GM19468 (cell line): ENCODE measurements around the gene SNAP47.
"Not testable (repeated sequence)": the region's sequence is repeated elsewhere in the genome, so short reads cannot be mapped to it uniquely, and the experiment has no call there.

ENCODE experiments used
- ATAC-seq: cut with Tn5 transposase; IDR thresholded peaks from one replicate; pipeline ENCODE4 v1.9.1; 2021; ENCODE audit warnings: mild to moderate bottlenecking, moderate library complexity, moderate number of reproducible peaks; ENCODE audit not compliant: unreplicated experiment; ENCODE audit errors: extremely low read depth

SNAP47 gene, protein sequence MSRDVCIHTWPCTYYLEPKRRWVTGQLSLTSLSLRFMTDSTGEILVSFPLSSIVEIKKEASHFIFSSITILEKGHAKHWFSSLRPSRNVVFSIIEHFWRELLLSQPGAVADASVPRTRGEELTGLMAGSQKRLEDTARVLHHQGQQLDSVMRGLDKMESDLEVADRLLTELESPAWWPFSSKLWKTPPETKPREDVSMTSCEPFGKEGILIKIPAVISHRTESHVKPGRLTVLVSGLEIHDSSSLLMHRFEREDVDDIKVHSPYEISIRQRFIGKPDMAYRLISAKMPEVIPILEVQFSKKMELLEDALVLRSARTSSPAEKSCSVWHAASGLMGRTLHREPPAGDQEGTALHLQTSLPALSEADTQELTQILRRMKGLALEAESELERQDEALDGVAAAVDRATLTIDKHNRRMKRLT

DNA sequence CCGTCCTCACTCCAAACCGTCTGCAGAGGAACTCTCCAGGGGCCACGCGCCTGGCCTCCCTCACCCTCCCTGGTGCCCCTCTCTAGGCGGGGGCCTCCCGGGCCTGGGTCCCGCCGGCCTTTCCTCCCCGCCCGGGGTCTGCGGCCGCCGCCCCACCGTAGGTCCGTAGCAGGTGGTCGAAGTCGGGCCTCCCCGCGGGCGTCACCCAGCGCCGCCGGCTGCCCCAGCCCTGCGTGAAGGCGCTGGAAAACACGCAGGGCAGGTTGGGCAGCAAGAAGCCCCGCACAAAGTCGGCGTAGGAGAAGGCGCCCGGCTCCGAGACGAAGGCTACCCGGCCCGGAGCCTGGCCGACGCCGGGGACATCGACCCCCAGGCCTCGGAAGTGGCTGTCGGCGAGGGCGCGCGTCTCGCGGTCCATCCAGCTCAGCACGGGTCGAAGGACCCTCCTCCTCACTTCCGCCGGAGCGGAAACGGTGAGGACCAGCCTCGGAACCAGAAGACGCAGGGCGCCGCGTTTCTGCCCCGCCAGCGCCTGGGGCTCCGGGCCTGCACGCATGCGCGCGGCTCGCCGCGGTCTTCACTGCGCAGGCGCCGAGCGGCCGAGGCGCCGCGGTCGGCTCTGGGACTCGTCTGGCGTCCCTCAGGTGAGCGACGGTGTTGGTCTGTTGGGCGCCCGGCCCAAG lies at the start of gene SNAP47, which contains the start of gene JMJD4:
Gene SNAP47, plus strand, starts transcription at position 580 of the 683 bp plus-strand sequence. CDS start 12,302 bp downstream, outside the sequence.
Gene JMJD4, minus strand, starts transcription at position 447 of the 683 bp plus-strand sequence. Its CDS starts 29 bp downstream, at position 418.
- peak; percentile 97 for ATAC-seq

DNA sequence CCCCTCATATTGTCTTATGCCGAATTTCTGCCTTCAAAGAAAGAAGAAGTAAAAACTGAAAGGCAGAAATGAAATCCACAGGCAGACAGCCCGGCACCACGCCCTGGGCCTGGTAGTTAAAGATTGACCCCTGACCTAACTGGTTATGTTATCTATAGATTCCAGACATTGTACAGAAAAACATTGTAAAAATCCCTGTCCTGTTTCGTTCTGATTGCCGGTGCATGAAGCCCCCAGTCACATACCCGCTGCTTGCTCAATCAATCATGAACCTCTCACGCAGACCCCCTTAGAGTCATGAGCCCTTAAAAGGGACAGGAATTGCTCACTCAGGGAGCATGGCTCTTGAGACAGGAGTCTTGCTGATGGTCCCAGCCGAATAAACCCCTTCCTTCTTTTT lies 49.4 kb upstream of the SNAP47 start:
- ATAC-seq: no peak

DNA sequence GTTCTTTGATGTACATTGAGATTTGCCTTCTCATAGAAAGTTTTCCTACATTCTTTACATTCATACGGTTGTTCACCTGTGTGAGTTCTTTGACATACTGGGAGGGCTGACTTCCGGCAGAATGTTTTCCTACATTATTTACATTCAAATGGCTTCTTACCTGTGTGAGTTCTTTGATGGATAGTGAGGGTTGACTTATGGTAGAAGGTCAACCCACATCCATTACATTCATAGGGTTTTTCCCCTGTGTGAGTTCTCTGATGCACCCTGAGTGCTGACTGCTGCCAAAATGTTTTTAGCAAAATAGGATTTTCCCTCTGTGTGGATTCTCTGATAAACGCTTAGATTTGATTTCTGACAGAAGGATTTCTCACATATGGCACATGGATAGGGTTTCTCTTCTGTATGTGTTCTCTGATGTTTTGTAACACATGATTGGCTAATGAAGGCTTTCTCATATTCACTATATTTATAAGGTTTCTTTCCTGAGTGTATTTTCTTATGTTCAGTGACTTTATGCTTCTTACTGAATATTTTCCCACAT lies 37.8 kb upstream of the SNAP47 start:
- no peak for ATAC-seq

DNA sequence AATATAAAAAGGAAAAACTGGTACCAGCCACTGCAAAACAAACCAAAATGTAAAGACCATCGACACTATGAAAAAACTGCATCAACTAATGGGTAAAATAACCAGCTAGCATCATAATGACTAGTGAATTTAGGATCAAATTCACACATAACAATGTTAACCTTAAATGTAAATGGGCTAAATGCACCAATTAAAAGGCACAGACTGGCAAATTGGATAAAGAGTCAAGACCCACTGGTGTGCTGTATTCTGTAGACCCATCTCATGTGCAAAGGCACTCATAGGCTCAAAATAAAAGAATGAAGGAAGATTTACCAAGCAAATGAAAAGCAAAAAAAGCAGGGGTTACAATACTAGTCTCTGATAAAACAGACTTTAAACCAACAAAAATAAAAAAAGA lies 33.6 kb upstream of the SNAP47 start:
- not testable (repeated sequence) for ATAC-seq

DNA sequence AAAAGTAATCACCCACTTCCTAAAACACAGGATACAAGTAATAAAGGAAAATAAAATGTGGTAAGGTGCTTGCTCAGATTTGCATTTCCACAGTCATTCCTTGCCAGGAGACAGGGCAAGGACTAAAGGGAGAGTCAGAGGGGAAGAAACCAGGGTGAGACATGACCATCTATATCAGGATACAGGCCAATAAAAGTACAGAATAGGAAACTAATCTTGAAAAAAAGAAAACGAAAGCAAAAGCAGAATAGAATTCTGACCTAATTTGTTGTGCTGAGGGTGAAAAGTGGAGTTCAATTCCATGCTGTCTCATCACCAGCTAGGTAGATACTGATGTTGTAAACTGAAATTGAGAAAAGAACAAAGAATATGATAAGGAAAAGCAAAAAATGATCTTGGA lies 27.4 kb upstream of the SNAP47 start:
- ATAC-seq: no peak

DNA sequence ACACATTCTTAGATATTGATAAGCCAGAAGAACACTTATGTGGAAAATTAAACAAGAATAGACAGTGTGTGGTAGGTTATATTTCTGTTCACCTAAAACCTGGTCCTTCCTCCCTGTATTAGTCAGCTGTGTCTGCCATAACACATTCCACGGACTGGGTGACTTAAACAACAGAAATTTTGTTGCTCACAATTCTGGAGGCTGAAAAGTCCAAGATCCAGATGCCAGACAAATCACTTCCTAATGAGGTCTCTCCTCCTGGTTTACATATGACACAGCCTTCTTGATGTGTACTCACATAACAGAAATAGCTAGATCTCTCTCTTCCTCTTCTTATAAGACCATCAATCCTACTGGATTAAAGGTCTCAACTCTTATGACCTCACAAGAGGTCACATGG lies 25.8 kb upstream of the SNAP47 start:
- ATAC-seq: no peak

DNA sequence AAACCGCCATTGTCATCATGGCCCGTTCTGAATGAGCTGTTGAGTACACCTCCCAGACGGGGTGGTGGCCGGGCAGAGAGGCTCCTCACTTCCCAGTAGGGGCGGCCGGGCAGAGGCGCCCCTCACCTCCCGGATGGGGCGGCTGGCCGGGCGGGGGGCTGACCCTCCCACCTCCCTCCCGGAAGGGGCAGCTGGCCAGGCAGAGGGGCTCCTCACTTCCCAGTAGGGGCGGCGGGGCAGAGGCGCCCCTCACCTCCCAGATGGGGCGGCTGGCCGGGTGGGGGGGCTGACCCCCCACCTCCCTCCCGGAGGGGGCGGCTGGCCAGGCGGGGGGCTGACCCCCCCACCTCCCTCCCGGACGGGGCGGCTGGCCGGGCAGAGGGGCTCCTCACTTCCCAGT lies 24.8 kb upstream of the SNAP47 start:
- ATAC-seq: not testable (repeated sequence)

DNA sequence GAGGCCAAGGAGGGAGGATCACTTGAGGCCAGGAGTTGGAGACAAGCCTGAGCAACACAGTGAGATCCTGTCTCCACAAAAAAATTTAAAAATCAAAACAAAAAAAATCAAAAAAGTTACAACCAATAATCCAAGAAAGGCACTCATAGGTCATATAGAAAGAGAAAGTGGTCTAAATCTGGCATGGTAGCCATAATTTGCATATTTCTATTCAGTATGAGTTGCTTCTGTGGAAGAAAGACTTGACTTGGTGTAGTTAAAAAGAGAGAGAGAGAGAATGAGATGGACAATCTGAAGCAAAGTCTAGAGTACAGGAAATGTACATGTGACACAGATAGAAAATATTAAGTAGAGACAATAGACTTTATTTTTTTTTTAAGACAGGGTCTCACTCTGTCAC lies 22.6 kb upstream of the SNAP47 start:
- ATAC-seq: no peak

DNA sequence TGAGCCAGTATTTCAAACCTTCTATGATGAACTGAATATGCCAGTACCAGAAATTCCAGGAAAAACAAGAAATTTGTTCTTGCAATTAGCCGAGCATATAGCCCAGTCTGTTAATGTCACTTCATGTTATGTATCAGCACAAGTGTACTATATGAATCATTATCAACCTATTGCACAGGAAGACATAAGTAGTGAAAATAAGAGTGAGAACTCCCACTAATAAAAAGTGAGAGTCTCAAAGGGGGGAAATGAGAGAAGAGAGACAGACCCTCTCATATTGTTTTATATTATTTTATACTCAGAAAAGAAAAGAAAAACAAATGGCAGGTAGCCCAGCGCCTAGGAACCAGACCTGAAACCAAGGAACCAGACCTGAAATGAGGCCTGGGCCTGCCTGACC lies 16.3 kb upstream of the SNAP47 start:
- ATAC-seq: no peak

DNA sequence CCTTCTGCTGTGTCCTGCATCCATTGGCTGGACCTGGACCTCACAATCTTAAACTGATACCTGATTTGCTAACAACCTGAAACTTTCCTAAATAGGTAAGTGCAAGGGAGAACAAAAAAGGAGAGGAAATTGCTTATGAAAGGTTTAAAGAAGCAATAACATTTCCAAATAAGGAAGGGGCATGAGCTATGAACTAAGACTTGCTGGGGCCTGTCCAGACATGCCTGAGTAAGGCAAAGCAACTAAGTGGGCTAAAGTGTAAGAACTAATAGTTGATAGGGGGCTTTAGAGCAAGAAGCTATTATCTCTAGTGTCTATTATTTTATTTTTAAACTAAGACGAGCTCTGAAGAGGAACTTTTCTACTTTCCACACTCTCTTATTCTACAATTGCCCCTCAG lies 11.8 kb upstream of the SNAP47 start:
- no peak for ATAC-seq

DNA sequence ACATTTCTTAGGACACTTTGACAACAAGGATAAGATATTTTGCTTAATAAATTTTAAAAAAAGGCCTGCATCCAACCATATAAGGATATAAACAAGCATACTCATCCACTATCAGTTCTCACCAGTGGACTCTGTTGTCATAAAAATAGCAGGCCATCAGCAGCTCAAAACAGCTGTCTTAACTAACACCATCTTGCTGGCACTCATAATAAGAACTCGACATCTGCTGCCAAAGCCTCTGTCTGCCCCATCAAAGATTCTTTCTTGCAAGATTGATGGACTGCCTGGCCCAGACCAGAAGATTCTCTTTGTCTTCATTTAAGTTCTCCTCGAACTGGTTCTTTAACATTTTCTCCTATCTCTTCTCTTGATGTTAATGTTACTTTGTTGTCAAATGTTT lies 10.2 kb upstream of the SNAP47 start:
- ATAC-seq: no peak

DNA sequence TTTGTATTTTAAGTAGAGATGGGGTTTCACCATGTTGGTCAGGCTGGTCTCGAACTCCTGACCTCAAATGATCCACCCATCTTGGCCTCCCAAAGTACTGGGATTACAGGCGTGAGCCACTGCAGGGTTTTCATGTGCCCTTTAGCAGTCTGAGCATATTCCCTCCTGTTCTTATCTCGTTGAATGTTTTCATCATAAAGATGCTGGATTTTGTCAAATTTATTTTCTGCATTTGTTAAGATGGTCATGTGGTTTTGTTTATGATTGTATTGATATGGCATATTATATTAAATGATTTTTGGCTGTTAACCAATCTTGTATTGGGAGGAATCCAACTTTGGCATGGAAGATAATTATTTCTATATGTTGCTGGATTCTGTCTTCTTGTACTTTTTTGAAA lies 8.9 kb upstream of the SNAP47 start:
- ATAC-seq: no peak

DNA sequence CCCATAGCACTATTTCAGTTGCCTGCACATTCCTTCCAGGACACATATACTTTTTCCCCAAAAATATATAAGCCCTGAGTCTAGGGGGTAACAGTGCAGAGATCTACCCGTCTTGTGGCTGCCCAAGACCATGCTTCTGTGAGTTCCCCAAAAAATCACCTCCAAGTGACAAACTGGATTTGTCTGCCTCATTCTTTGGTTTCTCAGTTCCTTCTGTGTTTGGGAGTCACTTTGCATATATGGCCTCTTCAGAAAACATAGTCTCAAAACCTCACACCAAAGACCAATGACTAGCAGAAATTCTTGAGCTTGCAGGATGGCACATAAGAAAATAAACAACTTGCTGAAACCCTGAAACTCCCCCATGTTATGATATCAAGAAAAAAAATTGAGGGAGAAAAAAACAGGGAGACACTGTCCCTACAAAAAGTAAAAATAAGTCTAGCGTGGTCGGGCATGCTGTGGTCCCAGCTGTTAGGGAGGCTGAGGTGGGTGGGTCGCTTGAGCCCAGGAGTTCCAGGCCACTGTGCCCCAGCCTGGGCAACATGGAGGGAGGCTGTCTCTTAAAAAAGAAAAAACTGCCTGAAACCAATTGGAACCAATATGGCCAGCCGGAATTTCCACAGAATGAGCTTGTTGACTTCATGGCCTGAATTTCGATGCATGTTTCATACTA lies 8.2 kb upstream of the SNAP47 start:
- no peak for ATAC-seq

DNA sequence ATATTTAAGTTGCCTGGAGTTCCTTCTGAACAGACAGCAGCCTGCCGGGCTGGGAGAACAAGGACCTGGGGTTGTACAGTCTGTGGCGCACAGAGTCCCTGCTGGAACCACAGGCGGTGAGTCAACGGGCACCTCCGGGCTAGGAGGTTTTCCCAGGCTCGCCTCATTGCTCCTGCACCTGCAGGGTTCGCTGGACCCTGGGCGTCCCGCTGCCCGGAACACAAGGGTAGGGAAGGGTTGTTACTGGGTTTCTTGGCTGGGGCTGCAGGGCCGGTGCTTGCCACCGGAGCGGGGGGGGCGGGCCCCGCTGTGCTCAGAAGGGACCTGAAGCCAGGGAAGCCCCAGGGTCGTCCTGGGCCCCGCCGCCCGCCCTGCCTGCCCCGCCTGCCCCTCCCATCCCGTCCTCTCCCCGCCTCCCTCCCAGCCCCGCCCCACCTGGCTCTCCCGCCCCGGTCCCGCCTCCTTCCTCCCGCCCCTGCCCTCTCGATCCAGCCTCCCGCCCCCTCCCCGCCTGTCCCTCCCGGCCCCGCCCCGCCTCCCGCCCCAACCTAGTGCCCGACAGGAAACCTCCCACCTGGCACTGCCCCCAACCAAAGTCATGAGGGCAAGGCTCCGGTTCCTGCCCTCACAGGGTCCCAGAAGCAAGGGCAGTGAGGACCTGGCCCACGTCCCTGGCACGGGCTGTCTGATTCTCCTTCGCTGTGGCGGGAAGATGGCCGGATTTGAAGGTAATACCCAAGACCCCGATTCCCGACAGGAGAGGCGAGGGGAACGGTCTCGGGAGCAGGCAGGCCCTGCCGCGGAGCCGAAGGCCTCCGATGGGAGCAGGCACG lies 7.0 kb upstream of the SNAP47 start:
- ATAC-seq: no peak

DNA sequence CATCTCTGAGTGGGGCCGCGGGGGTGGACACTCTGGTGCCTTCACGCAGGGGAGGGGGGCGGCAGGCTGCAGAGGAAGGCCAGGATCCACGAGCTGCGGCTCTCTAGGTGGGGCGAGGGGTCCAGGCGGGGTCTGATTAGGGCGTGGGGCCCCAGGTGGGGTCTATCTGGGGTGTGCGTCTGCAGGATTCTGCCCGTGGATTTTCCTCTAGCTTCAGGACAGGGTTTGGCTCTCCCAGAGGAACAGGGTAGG lies 6.4 kb upstream of the SNAP47 start:
- ATAC-seq: no peak

DNA sequence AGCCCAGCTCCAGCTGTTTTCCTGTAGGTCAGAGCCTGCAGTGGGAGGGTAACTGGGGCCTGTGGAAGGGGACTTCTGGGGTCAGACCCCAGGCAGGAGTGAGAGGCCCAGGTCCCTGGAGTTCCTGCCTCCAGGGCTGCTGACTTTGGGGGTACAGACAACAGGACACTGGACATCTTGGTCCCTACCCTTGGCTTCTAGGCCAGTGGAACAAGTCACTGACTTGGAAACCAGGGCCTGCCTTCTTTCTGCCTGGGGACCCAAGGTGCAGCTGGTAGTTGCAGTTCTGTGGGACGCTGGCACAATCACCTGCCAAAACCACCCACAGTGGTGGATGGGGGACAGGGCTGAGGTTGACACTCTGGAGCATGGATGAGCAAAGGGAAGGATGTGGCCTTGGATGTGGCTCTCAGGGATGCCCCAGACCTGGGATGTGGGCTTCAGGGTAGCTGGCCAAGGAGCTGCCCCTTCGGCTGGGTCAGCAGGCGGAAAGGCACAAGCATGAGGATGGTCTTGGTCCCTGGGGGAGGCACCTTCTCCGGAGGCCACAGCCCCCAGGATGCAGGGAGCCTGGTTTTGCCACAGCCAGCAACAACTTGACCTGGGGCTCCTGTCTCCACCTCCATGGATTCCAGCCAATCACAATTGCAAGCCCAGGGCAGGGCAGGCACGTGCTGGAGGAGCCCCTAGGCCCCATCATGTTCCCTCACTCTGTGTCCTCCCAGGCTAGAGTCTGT lies 5.9 kb upstream of the SNAP47 start:
- no peak for ATAC-seq

DNA sequence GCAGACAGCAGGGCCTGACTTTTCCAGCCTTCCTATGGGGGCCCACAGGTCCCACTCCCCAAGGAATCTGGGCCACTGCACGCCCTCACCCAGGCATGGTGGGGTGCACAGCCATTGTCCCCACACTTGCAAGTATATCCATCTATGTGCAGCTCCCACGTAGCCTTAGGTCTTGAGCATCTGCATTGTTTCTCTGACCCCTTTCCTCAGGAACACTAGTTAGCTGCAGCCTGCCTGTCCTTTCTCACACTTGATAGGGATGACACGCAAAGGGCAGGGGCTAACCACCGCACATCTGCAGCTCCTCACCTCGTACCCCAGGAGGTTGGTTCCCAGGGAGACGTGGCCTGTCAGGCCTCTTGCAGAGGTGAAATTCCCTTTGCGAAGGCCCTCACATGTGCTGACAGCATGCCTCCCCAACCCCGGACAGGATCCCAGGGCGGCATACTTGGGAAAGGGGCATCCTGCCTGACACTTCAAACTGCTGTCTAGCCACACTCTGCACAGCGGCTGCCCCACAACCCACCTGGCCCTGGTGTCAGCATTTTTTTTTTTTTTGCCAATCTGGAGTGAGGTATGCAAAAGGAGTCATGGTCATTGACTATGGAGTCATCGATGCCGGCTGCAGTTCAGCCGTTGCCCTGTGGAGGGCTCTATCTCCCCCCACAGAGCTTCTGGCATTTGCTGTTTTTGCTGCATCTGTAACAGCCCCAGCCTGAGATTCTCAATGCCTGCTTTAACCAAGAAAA lies 5.2 kb upstream of the SNAP47 start:
- ATAC-seq: no peak

DNA sequence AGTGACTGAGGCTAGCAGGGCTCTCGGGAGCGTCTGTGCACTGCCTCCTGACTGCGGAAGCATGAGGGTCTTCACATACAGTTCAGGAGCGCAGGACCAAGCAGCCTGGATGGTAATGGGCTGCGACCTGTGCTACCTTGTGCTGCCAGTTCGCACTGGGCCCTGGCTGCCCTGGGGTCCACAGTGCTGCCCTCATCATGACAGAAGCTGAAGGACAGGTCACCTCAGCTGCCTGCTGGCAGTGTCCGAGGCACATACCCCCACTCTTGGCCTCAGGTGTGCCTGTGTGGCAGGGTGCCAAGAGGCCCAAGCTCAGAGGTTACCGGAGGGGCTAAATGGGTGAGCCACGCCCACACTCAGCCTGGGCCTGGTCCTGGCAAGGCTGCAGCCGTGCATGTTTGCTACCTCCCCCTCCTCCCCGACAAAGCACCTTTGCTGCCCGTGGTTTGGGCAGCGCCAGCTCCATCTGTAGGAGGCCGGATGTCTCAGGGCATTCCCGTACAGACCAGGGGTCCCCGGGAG lies 4.5 kb upstream of the SNAP47 start:
- ATAC-seq: no peak

DNA sequence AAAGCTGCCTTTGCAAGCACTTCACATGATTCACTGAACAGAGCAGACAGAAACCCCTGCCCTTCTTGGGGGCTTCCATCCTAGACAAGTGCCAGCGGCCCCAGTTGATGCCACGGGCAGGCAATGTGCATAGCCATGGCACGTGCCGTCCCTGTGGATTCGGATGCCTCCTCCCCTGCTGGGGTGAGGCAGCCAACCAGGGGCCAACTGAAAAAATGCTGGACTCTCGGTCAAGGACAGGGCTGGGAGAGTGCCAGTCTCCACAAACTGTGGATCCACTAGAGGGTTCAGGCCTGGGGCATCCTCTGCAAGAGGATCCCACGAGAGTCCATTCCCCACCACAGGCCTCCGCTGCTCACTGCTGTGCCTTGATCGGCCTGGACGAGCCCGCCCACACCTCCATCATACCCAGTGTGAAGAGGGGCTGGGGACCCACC lies 4.0 kb upstream of the SNAP47 start:
- ATAC-seq: no peak
